HepG2 (cell line): Measurements from ENCODE around the gene CACNA1D. TPM values are rescaled to one million over a fixed set of nuclear protein-coding genes. Genes with fewer than 3 reads are reported as not detected.

Source experiments
- ATAC-seq: fragments of 200-7000 bp; cut with Tn5 transposase; 3 replicates; pipeline ENCODE4 v1.9.1; 2020; ENCODE audit warnings: mild to moderate bottlenecking, moderate library complexity
- BruUV-seq: library from RNA; stranded (reverse); fragments of 400-500 nt; replicated peaks from 2 replicates; lab custom pipeline; 2021; lab: Mats Ljungman, UMichigan
- CTCF ChIA-PET: fragments of 300-600 bp; formaldehyde crosslinking; extraction: SDS; loops from one replicate; lab custom pipeline; 2021; ENCODE audit warnings: low total read pairs, inconsistent platforms, low intra/inter-chr PET ratio; lab: Yijun Ruan, JAX
- POLR2A ChIA-PET: fragments of 350-600 bp; sonication (Branson Sonifier 250); formaldehyde crosslinking; loops from one replicate; lab custom pipeline; 2020; ENCODE audit warnings: antibody characterized with exemption, inconsistent platforms; lab: Yijun Ruan, JAX
- DNase-seq: peaks from one replicate; pipeline ENCODE4 v3.0.0-alpha.2; 2015; ENCODE audit warnings: low spot score
- FAIRE-seq: peaks from 3 replicates; lab custom pipeline; 2011; peaks lifted over from hg19 to GRCh38; lab: Jason Lieb, UNC
- H2AFZ ChIP-seq: one replicate; pipeline ENCODE4 v1.6.1; 2011; ENCODE audit warnings: low read length, inconsistent platforms
- H3K27ac ChIP-seq: fragments of 300-600 bp; 3 replicates; pipeline ENCODE4 v1.8.0; 2011; ENCODE audit warnings: mixed run types, mild to moderate bottlenecking, mixed read lengths, low read length, inconsistent platforms; ENCODE audit not compliant: insufficient read depth; ENCODE audit errors: extremely low read length
- H3K27me3 ChIP-seq, 2 experiments: fragments of 200-600 bp in 1 of 2; 2 replicates in 1 of 2; 3 replicates in 1 of 2; pipeline versions ENCODE4 v1.6.0 to v1.8.0; 2011; ENCODE audit warnings: low read length in 2 of 2, mild to moderate bottlenecking in 2 of 2, moderate library complexity in 2 of 2, inconsistent platforms in 1 of 2; ENCODE audit not compliant: insufficient read depth in 2 of 2, control insufficient read depth in 1 of 2
- H3K36me3 ChIP-seq, 2 experiments: fragments of 200-600 bp in 1 of 2; replicated peaks in 1 of 2; 2 replicates in 1 of 2; 3 replicates in 1 of 2; pipeline versions ENCODE4 v1.5.1 to v1.8.0; 2011; ENCODE audit warnings: low read length in 2 of 2, inconsistent platforms in 1 of 2; ENCODE audit not compliant: insufficient read depth in 2 of 2, control insufficient read depth in 1 of 2
- H3K4me1 ChIP-seq: 2 replicates; pipeline ENCODE4 v1.5.1; 2012; ENCODE audit warnings: low read length, inconsistent platforms; ENCODE audit not compliant: insufficient read depth
- H3K4me2 ChIP-seq: 2 replicates; pipeline ENCODE4 v1.6.0; 2011; ENCODE audit warnings: low read depth, low read length, inconsistent platforms
- H3K4me3 ChIP-seq, 3 experiments: fragments of 200-600 bp in 1 of 3; sonication (generic), shearing (Covaris generic) in 1 of 3; replicated peaks in 1 of 3; 2 replicates each; pipeline ENCODE4 v1.5.1; 2011 to 2016; ENCODE audit warnings: low read length in 3 of 3, inconsistent platforms in 2 of 3, low read depth in 2 of 3, mild to moderate bottlenecking in 2 of 3, control low read depth in 1 of 3, mixed read lengths in 1 of 3; ENCODE audit not compliant: insufficient read depth in 1 of 3
- H3K79me2 ChIP-seq: one replicate; pipeline ENCODE4 v1.6.1; 2011; ENCODE audit warnings: low read length, inconsistent platforms; ENCODE audit not compliant: insufficient read depth
- H3K9ac ChIP-seq: 2 replicates; pipeline ENCODE4 v1.6.0; 2011; ENCODE audit warnings: mild to moderate bottlenecking, low read depth, low read length, inconsistent platforms; ENCODE audit not compliant: insufficient read depth
- H3K9me3 ChIP-seq: 2 replicates; pipeline ENCODE4 v1.5.1; 2012; ENCODE audit warnings: mild to moderate bottlenecking, low read length
- H4K20me1 ChIP-seq: 2 replicates; pipeline ENCODE4 v1.6.0; 2011; ENCODE audit warnings: inconsistent platforms, mild to moderate bottlenecking, low read length, moderate library complexity; ENCODE audit not compliant: insufficient read depth
- CREM ChIP-seq, 2 experiments: sonication (generic) in 1 of 2; formaldehyde crosslinking in 1 of 2; IDR thresholded peaks; 2 replicates each; pipeline versions ENCODE4 v1.4.0 to v1.6.1; 2016 to 2020; ENCODE audit warnings: antibody characterized with exemption in 1 of 2, mild to moderate bottlenecking in 1 of 2, missing genetic modification reagents in 1 of 2
- GTF2F1 ChIP-seq: fragments of 150-350 bp; IDR thresholded peaks from 2 replicates; pipeline ENCODE4 v1.6.1; 2014; ENCODE audit warnings: low read length
- JUND ChIP-seq: sonication (generic); formaldehyde crosslinking; IDR thresholded peaks from 2 replicates; pipeline ENCODE4 v1.8.0; 2022; ENCODE audit warnings: mild to moderate bottlenecking, missing genetic modification reagents
- ZBTB49 ChIP-seq: sonication (generic); formaldehyde crosslinking; IDR thresholded peaks from 2 replicates; pipeline ENCODE4 v1.4.0; 2020; ENCODE audit warnings: missing genetic modification reagents, borderline replicate concordance
- ZFP62 ChIP-seq: sonication (generic); formaldehyde crosslinking; IDR thresholded peaks from 2 replicates; pipeline ENCODE4 v1.4.0; 2020; ENCODE audit warnings: missing genetic modification reagents
- ZNF782 ChIP-seq: sonication (generic); formaldehyde crosslinking; IDR thresholded peaks from 2 replicates; pipeline ENCODE4 v1.4.0; 2020; ENCODE audit warnings: missing genetic modification reagents, mild to moderate bottlenecking, borderline replicate concordance
- ZNF878 ChIP-seq: sonication (generic); formaldehyde crosslinking; IDR thresholded peaks from 2 replicates; pipeline ENCODE4 v1.8.1; 2023; ENCODE audit warnings: mild to moderate bottlenecking, missing genetic modification reagents, moderate library complexity
- WGBS: methylation state at CpG from one replicate; pipeline ENCODE4 v1.1.6; 2017; ENCODE audit warnings: low lambda C conversion rate; 5-methylcytosine and 5-hydroxymethylcytosine counted together
- in situ Hi-C: cut with HindIII; loops from 2 replicates; pipeline ENCODE4 v1.10.0; 2017; ENCODE audit warnings: low pct_unique_long_range_greater_than_20kb; ENCODE audit not compliant: extremely low pct_ligation_motif_present
- intact Hi-C: fragments of 100-400 bp; cut with micrococcal nuclease; formaldehyde crosslinking; loops from one replicate; pipeline ENCODE4 v1.10.0; 2022; ENCODE audit not compliant: unreplicated experiment
- polyA plus RNA-seq, 8 experiments: library from polyadenylated mRNA; depleted of rRNA in 3 of 8; stranded (reverse) in 7 of 8; unstranded in 1 of 8; fragments of >200 nt; fragmentation: Illumina TruSeq in 4 of 8; extraction: Trizol in 4 of 8; gene quantifications; 2 replicates each; pipeline versions ENCODE4 v1.2.1 to v1.2.3, GENCODE V29; 2011 to 2016; ENCODE audit warnings: low read depth in 4 of 8, missing spikeins in 1 of 8, mixed read lengths in 1 of 8; ENCODE audit not compliant: insufficient read depth in 1 of 8
- total RNA-seq, 5 experiments: library from RNA; depleted of rRNA; stranded (reverse); fragments of >200 nt; fragmentation: Illumina TruSeq; extraction: Trizol; gene quantifications; 2 replicates each; pipeline ENCODE4 v1.2.3, GENCODE V29; 2016; ENCODE audit warnings: low read depth in 1 of 5

Gene CACNA1D
- total and polyA plus RNA-seq, 2 of the 13 experiments (the other 11 are each of a cell fraction or from before 2014, with no cell fraction given) = 0.26 to 0.38 TPM

DNA sequence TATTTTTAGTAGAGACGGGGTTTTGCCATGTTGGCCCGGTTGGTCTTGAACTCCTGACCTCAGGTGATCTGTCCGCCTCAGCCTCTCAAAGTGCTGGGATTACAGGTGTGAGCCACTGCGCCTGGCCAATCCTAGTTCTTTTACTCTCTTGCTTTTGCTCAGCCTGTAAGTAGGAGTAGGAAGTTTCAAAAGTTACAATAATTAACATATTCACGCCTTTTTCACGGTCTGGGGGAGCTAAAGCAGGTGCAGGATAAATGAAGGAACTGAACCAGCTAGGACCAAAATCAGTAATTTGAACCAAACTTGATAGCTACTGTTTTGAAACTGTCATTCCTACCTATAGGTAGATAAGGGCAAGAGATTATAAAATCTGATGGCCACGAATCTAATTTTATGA lies 98.5 kb downstream of the CACNA1D start:
- WGBS = 60% methylated on average over 7 of the region's 7 CpGs
- no peaks in the 10 kb centered on the region for H3K79me2 ChIP-seq
- H3K36me3 ChIP-seq = no peaks in the 10 kb centered on the region
- in situ Hi-C loops = no loop called here
- CTCF ChIA-PET = no interaction called here
- H3K27me3 ChIP-seq = no peaks in the 10 kb centered on the region
- H3K4me1 ChIP-seq = no peaks in the 10 kb centered on the region
- TF ChIP-seq ZBTB49 (CRISPR knock-in tag) = no peak
- no peak for TF ChIP-seq ZNF878
- no peak for TF ChIP-seq ZFP62 (CRISPR knock-in tag)
- no peak for TF ChIP-seq JUND (CRISPR knock-in tag)
- TF ChIP-seq CREM (IDR thresholded peaks at IDR 0.05) = no peak
- no peak for TF ChIP-seq CREM (CRISPR knock-in tag; IDR thresholded peaks at IDR 0.05)
- no peak for TF ChIP-seq GTF2F1
- TF ChIP-seq ZNF782 (CRISPR knock-in tag) = no peak
- TF ChIP-seq, all 625 proteins: peak for 0
- BruUV-seq = no TSS peak
- Histone ChIP-seq H3K27ac (no peak overlapping the region), H4K20me1 (no peaks in the 10 kb centered on the region), H3K4me2 (no peak overlapping the region), H3K9ac (no peak overlapping the region), H3K9me3 (no peaks in the 10 kb centered on the region), H2AFZ (no peak overlapping the region), H3K4me3 (no peak overlapping the region)
- POLR2A ChIA-PET = no interaction called here
- no peak for DNase-seq
- ATAC-seq = no peak
- no peak for FAIRE-seq
- intact Hi-C loops = no loop called here
